ENCODE results near the gene LTB4R2.

GRCh38 chr14:24304019-24304387, 5.9 kb upstream of the LTB4R2 start:
- TF ChIP-seq CTCF (IDR thresholded peaks at IDR 0.05) (no peak), POLR2A (IDR thresholded peaks at IDR 0.05) (no peak), EP300 (IDR thresholded peaks at IDR 0.05; ENCODE audit: low read depth) (no peak), POLR2AphosphoS5 (IDR thresholded peaks at IDR 0.05) (no peak)
